Right lung (tissue), 10 donors: ENCODE data around the gene UGT2B7. TPM values are rescaled to one million over a fixed set of nuclear protein-coding genes. Genes with fewer than 3 reads are reported as not detected.
"Not testable (repeated sequence)": the region's sequence is repeated elsewhere in the genome, so short reads cannot be mapped to it uniquely, and the experiment has no call there.

Experiments
- DNase-seq, 2 donors: peaks; one replicate each; pipeline ENCODE4 v3.0.0-alpha.2; 2013
- long read RNA-seq, 8 donors: transcript quantifications; one replicate each; lab custom pipeline, GENCODE V29; 2026
- polyA plus RNA-seq, 5 donors: library from polyadenylated mRNA; unstranded; fragments of 120-200 nt; gene quantifications; one replicate each; pipeline versions ENCODE4 v1.2.1 to v1.2.3, GENCODE V29; 2013; ENCODE audit warnings: inconsistent platforms in 1 of 5, low replicate concordance in 1 of 5; ENCODE audit not compliant: insufficient read length in 5 of 5, insufficient read depth in 1 of 5

Gene UGT2B7
- 10 to 100 TPM; 15.8 to 49.3 (median 29.4) TPM for polyA plus RNA-seq
- long read RNA-seq, donor 1 = 0 reads
- long read RNA-seq, donor 2 = 0 reads
- long read RNA-seq, donor 3, partial matches to known transcripts = 6 of 11 reads
- long read RNA-seq, donor 3, other reads (novel, unspliced or antisense) = 5 of 11 reads
- long read RNA-seq, donor 4, partial matches to known transcripts = 0 of 1 reads
- long read RNA-seq, donor 4, other reads (novel, unspliced or antisense) = 0 of 1 reads
- long read RNA-seq, donor 5, partial matches to known transcripts = 20 of 26 reads
- long read RNA-seq, donor 5, other reads (novel, unspliced or antisense) = 5 of 26 reads
- long read RNA-seq, donor 6 = 0 reads
- long read RNA-seq, donor 7, partial matches to known transcripts = 6 of 18 reads
- long read RNA-seq, donor 7, other reads (novel, unspliced or antisense) = 12 of 18 reads
- long read RNA-seq, donor 8 = 0 reads

GRCh38 chr4:69096111-69096656 lies at the start of gene UGT2B7:
UGT2B7 (plus strand) TSS chr4:69096474; CDS start chr4:69096521, 47 bp downstream.
- no peak for DNase-seq

- DNase-seq = no peak
Measured at GRCh38 chr4:69049860-69050259, 46.4 kb upstream of the UGT2B7 start.

- DNase-seq = not testable (repeated sequence)
Measured at GRCh38 chr4:69050853-69051575, 45.3 kb upstream of the UGT2B7 start.

GRCh38 chr4:69051576-69051943 lies 44.7 kb upstream of the UGT2B7 start:
- DNase-seq = no peak

GRCh38 chr4:69053309-69053885 lies 42.9 kb upstream of the UGT2B7 start:
- DNase-seq = not testable (repeated sequence)

GRCh38 chr4:69054033-69054432 lies 42.2 kb upstream of the UGT2B7 start:
- not testable (repeated sequence) for DNase-seq

DNA sequence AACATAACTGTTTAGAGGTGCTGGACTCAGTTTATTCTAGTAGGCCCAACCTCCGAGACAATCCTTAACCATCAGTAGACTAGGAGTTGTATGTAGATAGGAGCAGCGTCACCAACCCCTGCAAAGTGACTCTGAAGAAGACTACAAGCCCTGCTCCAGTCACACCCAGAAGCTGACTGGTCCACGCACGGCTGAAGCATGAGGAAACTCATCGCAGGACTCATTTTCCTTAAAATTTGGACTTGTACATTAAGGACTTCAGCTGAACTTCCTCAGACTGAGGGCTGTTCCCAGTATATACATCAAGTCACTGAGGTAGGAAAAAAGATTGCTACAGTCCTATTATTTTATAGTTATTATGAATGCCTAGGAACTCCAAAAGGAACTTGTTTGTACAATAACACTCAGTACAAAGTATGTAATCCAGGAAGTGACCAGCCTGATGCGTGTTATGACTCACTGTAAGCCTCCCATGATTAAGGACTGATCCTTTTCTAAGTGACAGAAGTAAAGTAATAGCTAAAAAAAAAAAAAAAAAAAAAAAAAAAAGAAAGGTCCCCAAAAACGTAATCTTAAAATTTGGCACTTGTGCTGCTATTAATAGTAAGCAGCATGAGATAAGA lies 41.6 kb upstream of the UGT2B7 start:
- no peak for DNase-seq

- DNase-seq = no peak
Measured at GRCh38 chr4:69056150-69056549, 40.1 kb upstream of the UGT2B7 start.

GRCh38 chr4:69056921-69057550 lies 39.2 kb upstream of the UGT2B7 start:
- no peak for DNase-seq

DNA sequence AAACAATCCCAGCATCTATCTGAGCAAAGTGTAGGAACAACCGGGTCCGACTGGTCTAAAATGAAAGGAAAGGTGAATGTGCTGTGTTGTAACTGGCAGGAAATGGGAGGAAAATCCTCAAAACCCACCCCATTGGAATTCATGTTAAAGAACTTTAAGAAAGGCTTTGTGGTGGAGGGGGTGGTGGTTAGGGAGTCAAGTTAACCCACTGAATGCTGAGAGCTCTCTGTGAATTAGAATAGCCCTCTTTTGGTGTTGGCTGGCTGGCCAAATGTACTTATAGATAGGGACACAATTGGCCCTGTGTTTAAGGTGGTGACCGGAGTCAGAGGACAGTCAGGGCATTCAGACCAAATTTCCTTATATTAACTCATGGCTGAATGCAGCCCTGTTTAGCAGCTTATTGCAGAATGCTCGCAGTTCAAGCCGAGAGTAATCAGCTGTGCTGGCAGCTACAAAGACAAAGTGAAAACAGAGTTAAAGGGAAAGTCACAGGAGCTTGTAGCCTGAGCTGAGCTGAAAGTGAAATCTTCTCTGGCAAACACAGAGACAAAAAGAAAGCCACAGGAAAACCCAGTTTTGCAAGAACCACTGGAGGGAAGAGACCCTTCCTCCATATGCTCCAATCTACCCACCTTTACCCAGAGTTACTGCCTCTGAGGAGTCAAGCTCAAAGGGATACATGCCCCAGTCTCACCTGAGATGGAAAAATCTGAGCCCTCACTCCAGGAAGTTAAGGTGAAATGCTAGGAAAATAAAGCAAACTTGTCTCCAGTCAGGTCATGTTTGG lies 38.5 kb upstream of the UGT2B7 start:
- peak in 1 of 2 donors; percentile 11 for DNase-seq

DNA sequence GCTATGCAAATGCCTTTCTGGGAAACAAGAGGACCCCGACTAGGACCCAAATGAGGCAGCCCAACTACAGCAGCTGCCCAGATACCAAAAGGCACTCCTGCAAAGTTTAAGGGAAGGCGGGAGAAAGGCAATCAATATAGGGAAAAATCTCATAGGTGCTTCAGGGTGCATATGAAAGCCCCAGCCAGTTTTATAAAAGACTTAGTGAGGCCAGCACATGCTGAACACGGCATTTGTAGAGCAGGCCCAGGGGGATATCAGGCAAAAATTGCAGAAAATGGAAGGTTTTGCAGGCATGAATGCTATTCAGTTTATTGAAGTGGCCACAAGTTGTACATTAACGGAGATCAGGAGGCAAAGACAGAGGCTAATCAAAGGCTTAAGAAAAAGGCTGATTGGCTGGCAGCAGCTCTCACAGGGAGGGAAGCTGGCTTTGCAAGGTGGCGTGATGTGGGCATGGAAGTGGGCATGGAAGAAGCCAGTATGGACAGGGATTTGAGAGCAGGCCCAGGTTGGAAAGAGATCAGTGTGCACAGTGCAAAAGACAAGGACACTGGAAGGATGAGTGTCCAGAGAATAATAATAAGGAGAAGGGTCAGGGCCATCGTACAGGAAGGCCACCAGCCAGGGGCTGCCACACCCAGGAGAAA lies 37.7 kb upstream of the UGT2B7 start:
- DNase-seq = no peak

DNA sequence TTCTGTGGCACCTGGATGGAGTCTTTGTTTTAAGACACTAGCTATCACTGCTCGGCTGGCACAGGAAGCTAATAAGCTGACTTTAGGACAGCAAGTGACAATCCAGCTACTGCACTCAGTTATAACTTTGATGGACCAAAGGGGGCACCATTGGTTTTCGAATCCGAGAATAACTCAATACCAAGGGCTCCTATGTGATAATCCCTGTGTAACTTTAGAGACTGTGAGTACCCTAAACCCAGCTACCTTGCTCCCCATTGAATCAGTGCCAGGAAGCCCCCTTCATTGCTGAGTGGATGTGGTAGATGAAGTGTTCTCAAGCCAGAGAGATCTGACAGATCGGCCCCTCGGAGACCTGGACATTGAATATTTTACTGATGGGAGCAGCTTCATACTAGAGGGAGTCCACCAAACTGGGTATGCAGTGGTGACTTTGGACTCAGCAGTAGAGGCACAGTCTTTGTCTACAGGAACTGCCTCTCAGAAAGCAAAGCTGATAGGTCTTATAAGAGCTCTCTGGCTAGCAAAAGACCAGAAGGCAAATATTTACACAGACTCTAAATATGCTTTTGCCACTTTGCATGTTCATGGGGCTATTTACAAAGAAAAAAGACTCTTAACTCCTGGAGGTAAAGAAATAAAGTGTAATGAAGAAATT lies 35.5 kb upstream of the UGT2B7 start:
- no peak for DNase-seq

- DNase-seq = no peak
Measured at GRCh38 chr4:69064391-69064790, 31.9 kb upstream of the UGT2B7 start.

- no peak for DNase-seq
Measured at GRCh38 chr4:69066945-69067344, 29.3 kb upstream of the UGT2B7 start.

GRCh38 chr4:69069085-69069484 lies 27.2 kb upstream of the UGT2B7 start:
- DNase-seq = no peak

DNA sequence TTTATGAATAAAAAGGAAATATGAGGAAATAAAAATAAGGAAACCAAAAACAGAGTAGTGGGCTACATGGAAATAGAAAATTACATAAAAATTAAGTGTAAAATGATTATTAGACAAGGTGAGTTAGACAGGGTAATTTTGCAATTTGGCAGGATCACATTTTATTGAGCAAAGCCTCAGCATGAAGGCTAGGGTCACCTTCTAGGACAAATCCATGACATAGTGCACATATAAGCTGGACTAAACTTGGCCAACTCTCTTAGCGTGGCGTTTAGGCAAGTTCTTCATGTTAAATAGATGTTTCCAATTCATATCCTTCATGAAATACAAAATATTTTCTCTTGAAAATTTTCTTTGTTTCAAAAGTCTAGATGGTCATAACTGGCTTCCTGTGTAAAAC lies 25.7 kb upstream of the UGT2B7 start:
- DNase-seq = no peak

GRCh38 chr4:69071286-69071685 lies 25.0 kb upstream of the UGT2B7 start:
- DNase-seq = no peak

- DNase-seq = no peak
Measured at GRCh38 chr4:69073375-69073774, 22.9 kb upstream of the UGT2B7 start.

GRCh38 chr4:69075061-69075792 lies 21.0 kb upstream of the UGT2B7 start:
- no peak for DNase-seq
